ENCODE data around the gene GPATCH2. TPM values are rescaled to one million over a fixed set of nuclear protein-coding genes. Genes with fewer than 3 reads are reported as not detected.

The GPATCH2 gene
- total RNA-seq, 1 experiment from 2014 or later: 11.3 TPM

GRCh38 chr1:217433664-217434063 is 197.2 kb downstream of the GPATCH2 start:
- Histone ChIP-seq H3K9me2 (ENCODE audit: insufficient read depth) (no peaks in the 10 kb centered on the region), H3K9ac (ENCODE audit: low read length) (no peak overlapping the region), H3K4me2 (ENCODE audit: low read length) (no peak overlapping the region), H3K4me1 (ENCODE audit: control insufficient read depth in 1 of 2, insufficient read depth in 2 of 2, low read length in 2 of 2) (no peaks in the 10 kb centered on the region), H3K36me3 (ENCODE audit: control insufficient read depth in 1 of 2, insufficient read depth in 2 of 2, low read length in 2 of 2) (no peaks in the 10 kb centered on the region), H3K27me3 (ENCODE audit: insufficient read depth, low read length) (no peaks in the 10 kb centered on the region), H3K79me2 (ENCODE audit: insufficient read depth, low read length) (no peaks in the 10 kb centered on the region), H3K4me3 (replicated peaks in 1 of 2; ENCODE audit: low read depth in 1 of 2, low read length in 2 of 2) (no peak overlapping the region), H3K27ac (ENCODE audit: low read depth, low read length) (no peak overlapping the region), H2AFZ (ENCODE audit: low read depth, low read length, poor library complexity, severe bottlenecking) (no peak overlapping the region), H3K9me3 (ENCODE audit: control insufficient read depth in 1 of 2, insufficient read depth in 1 of 2, low read depth in 1 of 2, low read length in 2 of 2) (no peaks in the 10 kb centered on the region), H4K20me1 (ENCODE audit: insufficient read depth) (no peaks in the 10 kb centered on the region)
- CTCF ChIA-PET: no interaction called here
- TF ChIP-seq TCF7L2 (IDR thresholded peaks at IDR 0.05; ENCODE audit: borderline replicate concordance, extremely low read depth, insufficient read depth, insufficient read length) (no peak), ZFX (IDR thresholded peaks at IDR 0.05) (no peak), RAD21 (IDR thresholded peaks at IDR 0.05; ENCODE audit: low read depth) (no peak), ZBTB33 (IDR thresholded peaks at IDR 0.05; ENCODE audit: extremely low read depth, insufficient replicate concordance, low read length) (no peak), EGR1 (IDR thresholded peaks at IDR 0.05; ENCODE audit: low read depth) (no peak), EZH2 (IDR thresholded peaks at IDR 0.05) (no peak), FOSL1 (IDR thresholded peaks at IDR 0.05; ENCODE audit: low read depth) (no peak), ATF3 (IDR thresholded peaks at IDR 0.05) (no peak), REST (IDR thresholded peaks at IDR 0.05; ENCODE audit: low read depth) (no peak), SIN3A (IDR thresholded peaks at IDR 0.05; ENCODE audit: low read depth) (no peak), SRF (IDR thresholded peaks at IDR 0.05; ENCODE audit: low read depth) (no peak), CBX3 (IDR thresholded peaks at IDR 0.05; ENCODE audit: low read depth) (no peak), CTCF (IDR thresholded peaks at IDR 0.05 in 2 of 3, conservative IDR thresholded peaks at IDR 0.05 in 1 of 3; ENCODE audit: borderline replicate concordance in 1 of 3, insufficient read depth in 1 of 3, low read depth in 2 of 3, low read length in 2 of 3) (no peak), POLR2A (IDR thresholded peaks at IDR 0.05; ENCODE audit: borderline replicate concordance, extremely low read depth, insufficient read depth, insufficient read length) (no peak), YY1 (IDR thresholded peaks at IDR 0.05; ENCODE audit: extremely low read depth, insufficient replicate concordance, low read depth, low read length) (no peak), CEBPB (IDR thresholded peaks at IDR 0.05; ENCODE audit: low read depth) (no peak), SP1 (IDR thresholded peaks at IDR 0.05; ENCODE audit: low read depth) (no peak), JUND (IDR thresholded peaks at IDR 0.05) (no peak)
- POLR2A ChIA-PET: no interaction called here
- RAD21 ChIA-PET (ENCODE audit: low non-redundant PET in 1 of 2, low total read pairs in 2 of 2, uncharacterized antibody in 2 of 2, unreplicated experiment in 2 of 2): no interaction called here
- intact Hi-C loops (cut with micrococcal nuclease): no loop called here
- DNase-seq (ENCODE audit: low read depth, low spot score): no peak
- no peak for ATAC-seq
- no TSS peak for BruUV-seq (replicated peaks)
